Adrenal gland (tissue), 12 donors: ENCODE data around the gene SDF4. TPM values are rescaled to one million over a fixed set of nuclear protein-coding genes. Genes with fewer than 3 reads are reported as not detected.

Experiments
- DNase-seq, 7 donors: peaks; one replicate each; pipeline ENCODE4 v3.0.0-alpha.2; 2019 to 2020
- H3K27ac ChIP-seq, 5 donors: fragments of 200-600 bp; sonication (generic) in 4 of 5; 1 replicate in 3 of 5; 2 replicates in 2 of 5; pipeline versions ENCODE4 v1.5.1 to v1.8.0; 2016 to 2020; ENCODE audit warnings: mild to moderate bottlenecking in 1 of 5
- H3K27me3 ChIP-seq: fragments of 200-600 bp; 2 replicates; pipeline ENCODE4 v1.8.0; 2021
- H3K36me3 ChIP-seq, 2 donors: fragments of 200-600 bp; replicated peaks in 1 of 2; 1 replicate in 1 of 2; 2 replicates in 1 of 2; pipeline versions ENCODE4 v1.5.1 to v1.8.0; 2018 to 2022
- H3K4me1 ChIP-seq, 2 donors: fragments of 200-600 bp; replicated peaks in 1 of 2; 1 replicate in 1 of 2; 2 replicates in 1 of 2; pipeline versions ENCODE4 v1.5.1 to v1.8.0; 2018 to 2021
- H3K4me3 ChIP-seq, 4 donors: fragments of 200-600 bp; sonication (generic) in 3 of 4; one replicate each; pipeline ENCODE4 v1.5.1; 2016 to 2018
- H3K9me3 ChIP-seq, 3 donors: fragments of 200-600 bp; sonication (generic) in 1 of 3; replicated peaks in 1 of 3; 1 replicate in 2 of 3; 2 replicates in 1 of 3; pipeline versions ENCODE4 v1.5.1 to v1.8.0; 2016 to 2021
- CTCF ChIP-seq, 6 experiments: fragments of 450-650 bp in 4 of 6; fragments of 200-600 bp in 2 of 6; sonication (generic) in 1 of 6; IDR thresholded peaks; 1 replicate in 5 of 6; 2 replicates in 1 of 6; pipeline versions ENCODE4 v1.5.1 to v1.8.0; 2016 to 2021; ENCODE audit warnings: antibody characterized with exemption in 6 of 6, mild to moderate bottlenecking in 2 of 6, moderate library complexity in 1 of 6
- POLR2A ChIP-seq, 2 donors: fragments of 450-650 bp; IDR thresholded peaks; one replicate each; pipeline ENCODE4 v1.6.1; 2017; ENCODE audit warnings: antibody characterized with exemption in 2 of 2, mild to moderate bottlenecking in 2 of 2, moderate library complexity in 1 of 2
- WGBS, 4 donors: extraction: QIAGEN DNeasy Blood & Tissue Kit in 2 of 4; methylation state at CpG; one replicate each; pipeline versions ENCODE4 v1.1.5 to v1.1.7; 2013 to 2017; 5-methylcytosine and 5-hydroxymethylcytosine counted together
- intact Hi-C, 2 donors: fragments of 100-400 bp; cut with DNase I; formaldehyde crosslinking; loops; one replicate each; pipeline versions ENCODE4 v1.14.1 to v1.15.0; 2022 to 2023
- polyA plus RNA-seq, 3 donors: library from polyadenylated mRNA; stranded (reverse); fragments of 200-250 nt in 2 of 3; fragments of 350-450 nt in 1 of 3; fragmentation: Illumina TruSeq in 1 of 3; extraction: RNeasy Lipid Tissue Mini Kit (QIAGEN cat#74804) in 1 of 3; gene quantifications; one replicate each; pipeline ENCODE4 v1.2.3, GENCODE V29; 2013 to 2014
- total RNA-seq, 9 donors: library from RNA; depleted of rRNA in 4 of 9; stranded (reverse); fragments of >200 nt in 4 of 9; fragments of 120-200 nt in 1 of 9; fragmentation: NEBNext Ultra II Directional in 1 of 9; extraction: Animal tissue kit (Norgen Biotek cat#: 25700) in 1 of 9; gene quantifications; one replicate each; pipeline versions ENCODE4 v1.1.0 to v1.2.4, GENCODE V29; 2013 to 2023
- donor health status: healthy with polysubstance abuse.
- donor health status: Bipolar disorder and iron deficiency.
- donor health status: DM: yes; HTN: yes; CAD: no.
- donor health status: DM: no; HTN: no; CAD: no.
- donor health status: DM: no; HTN: no; CAD: no.
- donor health status: DM: yes; HTN: yes; CAD: no.

SDF4 gene
- total and polyA plus RNA-seq, 12 donors, result 49.4 to 221 (median 142) TPM

DNA sequence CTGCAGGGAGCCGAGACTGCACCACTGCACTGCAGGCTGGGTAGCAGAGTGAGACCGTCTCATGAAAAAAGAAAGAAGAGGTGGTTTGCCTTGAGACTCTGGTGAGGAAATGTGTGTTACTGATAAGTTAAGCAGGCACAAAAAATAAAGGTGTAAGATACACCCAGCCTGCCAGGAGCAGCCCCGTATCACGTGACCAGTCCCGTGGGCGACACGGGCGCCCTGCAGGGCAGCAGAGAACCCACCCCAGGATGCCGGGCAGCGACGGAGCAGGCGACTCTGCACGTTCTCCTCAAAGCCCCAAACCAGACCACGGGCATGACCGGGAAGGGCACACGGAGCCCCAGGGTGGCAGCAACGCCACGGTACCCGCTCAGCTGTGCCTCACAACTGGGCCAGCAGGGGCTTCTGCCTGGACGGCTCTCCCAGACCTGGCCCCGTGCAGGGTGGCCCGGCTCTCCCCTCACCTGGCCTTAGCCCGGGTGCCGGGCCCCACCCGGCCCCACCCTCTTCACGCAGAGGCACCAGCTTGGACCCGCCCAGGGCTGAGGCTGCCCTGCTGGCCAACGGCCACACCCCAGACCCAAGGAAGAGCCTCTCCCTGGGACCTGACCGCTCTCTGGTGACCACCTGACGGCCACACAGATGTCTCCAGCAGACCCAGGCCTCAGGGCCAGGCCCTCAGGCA, 9.8 kb downstream of the SDF4 start:
- Histone ChIP-seq H3K4me3 (no peak overlapping the region), H3K27ac (no peak overlapping the region), H3K27me3 (no peaks in the 10 kb centered on the region), H3K36me3 (peaks cover 0 to 79% of the 10 kb centered on the region in 2 donors), H3K9me3 (no peaks in the 10 kb centered on the region), H3K4me1 (peaks cover 4 to 8% of the 10 kb centered on the region in 2 donors)
- TF ChIP-seq CTCF (IDR thresholded peaks at IDR 0.05) (no peak), POLR2A (IDR thresholded peaks at IDR 0.05) (no peak)
- intact Hi-C loops, result no loop called here
- WGBS, 4 donors, result 80 to 97% (median 90%) methylated on average over 17 to 30 of the region's 30 CpGs
- DNase-seq, result no peak

- TF ChIP-seq POLR2A (IDR thresholded peaks at IDR 0.05) (no peak), CTCF (IDR thresholded peaks at IDR 0.05) (no peak)
- H3K4me1 ChIP-seq, result peaks cover 4 to 8% of the 10 kb centered on the region in 2 donors
- no peaks in the 10 kb centered on the region for H3K27me3 ChIP-seq
- WGBS, 4 donors, result 88 to 93% (median 90%) methylated on average over 23 to 24 of the region's 24 CpGs
- intact Hi-C loops, result no loop called here
- H3K27ac ChIP-seq, result no peak overlapping the region
- no peak overlapping the region for H3K4me3 ChIP-seq
- DNase-seq, result no peak
- peaks cover 0 to 77% of the 10 kb centered on the region in 2 donors for H3K36me3 ChIP-seq
- H3K9me3 ChIP-seq, result no peaks in the 10 kb centered on the region
These were observed 11.6 kb downstream of the SDF4 start for GRCh38 chr1:1220197-1220596.

DNA sequence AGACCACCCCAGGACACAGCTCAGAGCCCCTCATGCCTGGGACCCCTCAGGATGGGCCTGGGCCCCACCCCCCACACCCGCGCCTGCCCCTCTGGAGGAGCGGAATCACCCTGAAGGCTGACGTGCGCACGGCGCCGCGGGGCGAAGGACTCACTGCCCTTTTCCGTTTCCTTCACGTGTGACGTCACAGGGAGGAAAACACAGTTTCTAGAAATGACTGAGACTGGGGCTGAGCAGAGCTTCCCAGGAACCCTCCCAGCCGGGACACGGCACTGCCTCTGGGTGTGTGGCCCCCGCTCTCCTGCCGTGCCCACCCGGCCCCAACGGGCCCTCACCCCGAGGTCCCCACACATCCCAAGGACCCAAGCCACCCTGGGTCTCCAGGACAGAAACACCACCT, 12.5 kb downstream of the SDF4 start:
- intact Hi-C loops, result no loop called here
- DNase-seq, result no peak
- Histone ChIP-seq H3K4me1 (peaks cover 4 to 8% of the 10 kb centered on the region in 2 donors), H3K4me3 (no peak overlapping the region), H3K9me3 (no peaks in the 10 kb centered on the region), H3K27ac (no peak overlapping the region), H3K36me3 (peaks cover 0 to 69% of the 10 kb centered on the region in 2 donors), H3K27me3 (no peaks in the 10 kb centered on the region)
- no peak for TF ChIP-seq POLR2A (IDR thresholded peaks at IDR 0.05)
- no peak for TF ChIP-seq CTCF (IDR thresholded peaks at IDR 0.05)
- 94 to 96% (median 94%) methylated on average over 9 to 20 of the region's 20 CpGs for WGBS, 4 donors

DNA sequence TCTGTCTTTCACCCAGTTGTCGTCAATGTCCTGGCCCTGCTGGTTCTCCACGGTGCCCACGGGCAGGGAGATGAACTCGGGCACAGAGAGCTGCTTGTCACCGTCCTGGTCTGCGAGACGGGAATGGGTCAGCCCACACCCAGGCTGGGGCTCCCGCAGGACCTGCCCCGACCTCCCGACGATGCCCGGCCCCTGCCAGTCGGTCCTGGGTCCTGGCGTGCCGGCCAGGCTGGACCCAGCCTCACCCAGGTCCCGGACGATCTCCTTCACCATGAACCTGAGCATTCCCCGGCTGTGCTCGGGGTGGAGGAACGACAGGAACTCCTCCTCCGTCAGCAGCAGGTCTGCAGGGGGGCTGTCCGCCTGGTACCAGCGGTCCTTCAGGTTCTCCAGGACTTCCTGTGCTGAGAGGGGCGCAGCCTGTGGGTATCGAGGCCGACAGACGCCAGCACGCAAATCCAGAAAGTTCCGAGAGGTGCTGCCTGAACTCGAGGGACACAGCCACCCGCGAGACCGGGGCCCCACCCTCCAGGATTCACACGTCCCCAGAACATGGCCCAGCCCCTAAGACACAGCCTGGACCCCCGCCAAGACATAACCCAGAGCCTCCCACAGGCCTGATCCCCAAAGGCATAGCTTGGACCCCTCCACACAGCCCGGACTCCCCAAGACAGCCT, 13.1 kb downstream of the SDF4 start:
- Histone ChIP-seq H3K27me3 (no peaks in the 10 kb centered on the region), H3K4me3 (no peak overlapping the region), H3K9me3 (no peaks in the 10 kb centered on the region), H3K4me1 (peaks cover 4 to 8% of the 10 kb centered on the region in 2 donors), H3K36me3 (peaks cover 0 to 62% of the 10 kb centered on the region in 2 donors), H3K27ac (no peak overlapping the region)
- no peak for DNase-seq
- TF ChIP-seq POLR2A (IDR thresholded peaks at IDR 0.05) (no peak), CTCF (IDR thresholded peaks at IDR 0.05) (no peak)
- WGBS, 4 donors, result 94 to 100% (median 95%) methylated on average over 2 to 36 of the region's 36 CpGs
- intact Hi-C loops, result no loop called here
